CD8-positive, alpha-beta memory T cell (primary cell): ENCODE measurements around the gene C12orf42. TPM values are rescaled to one million over a fixed set of nuclear protein-coding genes. Genes with fewer than 3 reads are reported as not detected.

Experiments used
- CTCF ChIA-PET: fragments of 350-600 bp; sonication (Branson Sonifier 250); formaldehyde crosslinking; loops from one replicate; lab custom pipeline; 2021; ENCODE audit warnings: antibody characterized with exemption; lab: Charles Lee
- POLR2A ChIA-PET: fragments of 350-600 bp; sonication (Branson Sonifier 250); formaldehyde crosslinking; loops from one replicate; lab custom pipeline; 2021; ENCODE audit warnings: antibody characterized with exemption; lab: Charles Lee
- DNase-seq, 5 donors: peaks; one replicate each; pipeline versions ENCODE4 v3.0.0 to v3.0.0-alpha.2; 2020 to 2022; ENCODE audit warnings: mixed read lengths in 1 of 5
- H3K27ac ChIP-seq: one replicate; pipeline ENCODE4 v1.7.0; 2013; ENCODE audit warnings: low read depth, mild to moderate bottlenecking, low read length, moderate library complexity
- H3K27me3 ChIP-seq: 2 replicates; pipeline ENCODE4 v1.7.0; 2013; ENCODE audit warnings: low read length, mild to moderate bottlenecking; ENCODE audit not compliant: insufficient read depth, poor library complexity, severe bottlenecking
- H3K36me3 ChIP-seq: 2 replicates; pipeline ENCODE4 v1.7.0; 2013; ENCODE audit warnings: mild to moderate bottlenecking, low read length, moderate library complexity; ENCODE audit not compliant: insufficient read depth
- H3K4me1 ChIP-seq: 2 replicates; pipeline ENCODE4 v1.7.0; 2013; ENCODE audit warnings: mild to moderate bottlenecking, low read length, moderate library complexity; ENCODE audit not compliant: insufficient read depth
- H3K4me3 ChIP-seq: 2 replicates; pipeline ENCODE4 v1.7.0; 2013; ENCODE audit warnings: mild to moderate bottlenecking, low read length
- H3K9me3 ChIP-seq: 2 replicates; pipeline ENCODE4 v1.7.0; 2013; ENCODE audit warnings: mild to moderate bottlenecking, low read length
- H3K27ac Mint-ChIP-seq, 8 donors: one replicate each; pipeline ENCODE4 v1.8.0; 2020 to 2021; ENCODE audit warnings: mixed read lengths in 8 of 8, mild to moderate bottlenecking in 6 of 8, inconsistent platforms in 3 of 8, moderate library complexity in 3 of 8
- H3K27me3 Mint-ChIP-seq, 2 donors: one replicate each; pipeline ENCODE4 v1.8.0; 2020 to 2021; ENCODE audit warnings: mixed read lengths in 2 of 2, mild to moderate bottlenecking in 1 of 2, moderate library complexity in 1 of 2
- H3K36me3 Mint-ChIP-seq, 3 donors: one replicate each; pipeline ENCODE4 v1.8.0; 2020 to 2021; ENCODE audit warnings: mixed read lengths in 3 of 3, inconsistent platforms in 1 of 3, mild to moderate bottlenecking in 1 of 3
- H3K4me1 Mint-ChIP-seq, 3 donors: one replicate each; pipeline ENCODE4 v1.8.0; 2020 to 2021; ENCODE audit warnings: mixed read lengths in 3 of 3, inconsistent platforms in 1 of 3, mild to moderate bottlenecking in 1 of 3
- H3K4me3 Mint-ChIP-seq, 7 donors: one replicate each; pipeline ENCODE4 v1.8.0; 2020 to 2021; ENCODE audit warnings: mixed read lengths in 7 of 7, mild to moderate bottlenecking in 6 of 7, moderate library complexity in 4 of 7, inconsistent platforms in 2 of 7
- H3K9me3 Mint-ChIP-seq, 5 donors: one replicate each; pipeline ENCODE4 v1.8.0; 2020 to 2022; ENCODE audit warnings: mixed read lengths in 5 of 5, mild to moderate bottlenecking in 3 of 5, moderate library complexity in 2 of 5, inconsistent platforms in 1 of 5
- polyA plus RNA-seq: library from polyadenylated mRNA; unstranded; fragments of 300-500 nt; fragmentation: Illumina TruSeq; gene quantifications from one replicate; pipeline ENCODE4 v1.2.3, GENCODE V29; 2021
- total RNA-seq, 2 experiments: library from RNA; stranded (reverse); gene quantifications; one replicate each; pipeline ENCODE4 v1.2.3, GENCODE V29; 2021

C12orf42 gene
- total and polyA plus RNA-seq, 3 experiments from 2014 or later = 1.2 to 6.8 (median 1.2) TPM

DNA sequence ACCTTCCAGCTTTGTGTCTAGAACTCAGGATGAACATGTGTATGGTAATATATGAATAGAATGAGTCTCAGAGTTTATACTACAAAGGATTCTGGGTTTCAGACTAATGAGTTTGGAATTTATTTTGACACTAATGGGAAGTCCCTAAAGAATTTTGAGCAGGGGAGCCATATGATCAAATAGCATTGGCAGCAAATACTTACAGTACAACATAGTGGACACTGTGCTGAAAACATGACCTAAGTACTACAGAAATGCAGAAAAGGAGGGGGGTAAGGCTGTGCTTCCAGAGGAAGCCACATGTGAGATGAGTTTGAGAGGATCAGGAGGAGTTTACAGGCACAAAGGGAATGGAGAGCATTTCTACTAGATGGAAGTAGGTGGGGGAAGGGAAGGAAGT lies 225.8 kb downstream of the C12orf42 start:
- ChIA-PET CTCF (no interaction called here), POLR2A (no interaction called here)
- Mint-ChIP-seq H3K4me3 (no peak overlapping the region), H3K4me1 (peaks cover 26 to 35% (median 34%) of the 10 kb centered on the region in 3 donors), H3K27ac (peak overlapping the region in 2 of 8 donors; percentile 4 to 7), H3K27me3 (no peaks in the 10 kb centered on the region), H3K9me3 (no peaks in the 10 kb centered on the region), H3K36me3 (peaks cover 0 to 2% (median 0%) of the 10 kb centered on the region in 3 donors)
- H3K4me3 ChIP-seq = no peak overlapping the region
- H3K27me3 ChIP-seq = no peaks in the 10 kb centered on the region
- DNase-seq = no peak
- no peak overlapping the region for H3K27ac ChIP-seq
- no peaks in the 10 kb centered on the region for H3K9me3 ChIP-seq
- peaks cover 6% of the 10 kb centered on the region for H3K4me1 ChIP-seq
- no peaks in the 10 kb centered on the region for H3K36me3 ChIP-seq

DNA sequence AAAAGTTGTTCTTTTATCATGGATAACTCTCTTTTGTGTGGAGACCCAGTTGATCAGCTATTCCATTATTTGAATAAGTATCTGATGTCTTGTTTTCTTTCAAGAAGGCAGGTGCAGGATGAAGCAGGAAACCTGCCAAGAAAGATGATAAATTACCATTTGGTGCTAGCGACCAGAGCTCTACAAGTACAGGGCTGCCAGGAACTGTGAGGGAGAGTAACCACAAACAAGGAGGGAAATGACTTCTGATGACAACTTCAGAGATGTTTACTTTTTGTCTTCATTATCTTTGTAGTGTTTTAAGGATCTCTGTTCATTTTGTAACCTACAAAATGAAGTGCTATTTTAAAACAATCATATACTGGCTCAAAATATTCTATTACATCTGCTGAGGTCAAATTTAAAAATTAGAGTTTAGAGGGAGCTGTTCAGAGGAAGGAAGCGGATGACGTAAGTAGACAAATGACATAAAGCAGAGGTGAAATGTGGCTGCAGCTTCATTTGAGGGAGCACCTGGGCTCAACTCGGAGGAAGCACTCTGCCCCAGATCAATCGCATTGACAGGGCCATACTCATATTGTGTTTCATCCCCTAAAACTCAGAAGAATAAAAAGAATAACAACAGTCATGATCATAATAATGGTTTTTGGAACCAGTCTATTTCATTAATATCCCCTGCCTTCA lies 226.8 kb downstream of the C12orf42 start:
- H3K27me3 ChIP-seq = no peaks in the 10 kb centered on the region
- Mint-ChIP-seq H3K9me3 (no peaks in the 10 kb centered on the region), H3K4me3 (peak overlapping the region in 3 of 7 donors; percentile 6 to 42 (median 28)), H3K4me1 (peaks cover 26 to 35% (median 34%) of the 10 kb centered on the region in 3 donors), H3K27ac (peak overlapping the region in 7 of 8 donors; percentile 2 to 80 (median 45)), H3K36me3 (peaks cover 0 to 2% (median 0%) of the 10 kb centered on the region in 3 donors), H3K27me3 (no peaks in the 10 kb centered on the region)
- CTCF ChIA-PET = no interaction called here
- H3K4me1 ChIP-seq = peaks cover 6% of the 10 kb centered on the region
- no peak overlapping the region for H3K27ac ChIP-seq
- DNase-seq = peak in 2 of 5 donors; percentile 8 to 45
- no peaks in the 10 kb centered on the region for H3K9me3 ChIP-seq
- no peaks in the 10 kb centered on the region for H3K36me3 ChIP-seq
- POLR2A ChIA-PET = no interaction called here
- no peak overlapping the region for H3K4me3 ChIP-seq

DNA sequence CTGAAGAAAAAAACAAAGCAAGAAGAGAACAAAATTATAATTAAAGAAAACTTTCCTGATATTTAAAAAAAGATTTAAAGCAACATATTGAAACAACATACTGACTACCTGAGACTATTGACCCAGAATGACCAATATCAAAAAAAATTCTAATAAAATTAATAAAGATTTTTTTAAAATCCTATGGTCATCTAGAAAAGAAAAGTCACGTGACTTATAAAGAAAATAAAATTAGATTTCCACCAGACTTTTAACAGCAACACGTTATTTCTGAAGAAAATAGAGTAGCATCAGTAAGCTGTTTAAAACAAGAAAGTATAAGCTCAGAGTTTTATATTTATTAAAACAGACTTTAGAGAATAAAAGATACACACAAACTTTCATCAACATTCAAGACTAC lies 238.0 kb downstream of the C12orf42 start:
- Mint-ChIP-seq H3K4me3 (no peak overlapping the region), H3K4me1 (no peaks in the 10 kb centered on the region)

More for the DNA sequence above, 238.0 kb downstream of the C12orf42 start:
- Mint-ChIP-seq H3K9me3 (peaks cover 2 to 6% (median 4%) of the 10 kb centered on the region in 5 donors), H3K27me3 (no peaks in the 10 kb centered on the region), H3K36me3 (peaks cover 0 to 8% (median 0%) of the 10 kb centered on the region in 3 donors), H3K27ac (no peak overlapping the region)
- POLR2A ChIA-PET = no interaction called here
- DNase-seq = no peak
- no peaks in the 10 kb centered on the region for H3K36me3 ChIP-seq
- H3K27me3 ChIP-seq = no peaks in the 10 kb centered on the region
- H3K27ac ChIP-seq = no peak overlapping the region
- CTCF ChIA-PET = no interaction called here
- H3K4me1 ChIP-seq = no peaks in the 10 kb centered on the region
- no peak overlapping the region for H3K4me3 ChIP-seq
- H3K9me3 ChIP-seq = no peaks in the 10 kb centered on the region

Other genes starting within 250 kb of the C12orf42 start
- not detected for gene STAB2, start 91.3 kb upstream of the C12orf42 start, total RNA-seq
- not detected for gene STAB2, start 91.3 kb upstream of the C12orf42 start, polyA plus RNA-seq